ENCODE results near the gene PABPN1L. TPM values are rescaled to one million over a fixed set of nuclear protein-coding genes. Genes with fewer than 3 reads are reported as not detected.
A peak's percentile ranks its signal among the peaks of the same experiment; 100 is the strongest.

Gene PABPN1L
- total and polyA plus RNA-seq, 2 of the 13 experiments (the other 11 are each of a cell fraction or from before 2014, with no cell fraction given): not detected

DNA sequence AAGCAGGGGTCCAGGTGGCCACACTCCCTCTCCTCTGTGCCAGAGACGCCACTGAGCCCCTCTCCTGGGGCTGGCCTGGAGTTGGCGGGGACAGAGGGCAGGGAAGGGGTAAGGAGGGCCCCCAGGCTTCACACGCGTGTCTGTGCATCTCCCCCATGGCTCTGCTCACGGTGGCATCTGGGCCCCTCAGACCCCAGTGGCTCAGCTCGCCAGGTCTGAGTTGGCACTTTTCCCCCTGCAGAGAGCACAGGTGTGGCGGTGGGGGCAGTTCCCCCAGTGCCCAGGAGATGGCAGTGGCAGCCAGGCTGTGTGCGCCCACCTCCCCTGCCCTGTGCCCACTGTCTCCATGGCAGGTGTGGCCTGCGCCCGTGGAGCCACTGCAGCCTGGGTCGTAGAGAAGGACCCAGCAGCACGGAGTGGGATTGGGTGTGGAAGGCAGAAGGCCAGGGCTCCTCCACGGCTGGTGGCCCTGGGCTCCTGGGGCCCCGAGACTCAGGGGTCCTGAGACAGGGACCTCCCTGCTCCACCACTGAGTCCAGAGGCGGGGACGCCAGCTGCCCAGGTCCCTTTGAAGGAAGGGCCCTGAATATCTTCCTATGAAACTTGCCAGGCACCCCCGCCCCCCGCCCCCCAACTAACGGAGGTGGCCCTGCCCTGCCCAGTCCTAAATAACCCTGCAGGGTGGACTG lies 50.4 kb downstream of the PABPN1L start (continued):
- TF ChIP-seq ZNF776 (CRISPR knock-in tag; IDR thresholded peaks at IDR 0.05): no peak; the same call in 1 of the 2 replicates
- no peak for TF ChIP-seq SKI (IDR thresholded peaks at IDR 0.05; ENCODE audit: partially characterized antibody)
- TF ChIP-seq, protein P1, sequence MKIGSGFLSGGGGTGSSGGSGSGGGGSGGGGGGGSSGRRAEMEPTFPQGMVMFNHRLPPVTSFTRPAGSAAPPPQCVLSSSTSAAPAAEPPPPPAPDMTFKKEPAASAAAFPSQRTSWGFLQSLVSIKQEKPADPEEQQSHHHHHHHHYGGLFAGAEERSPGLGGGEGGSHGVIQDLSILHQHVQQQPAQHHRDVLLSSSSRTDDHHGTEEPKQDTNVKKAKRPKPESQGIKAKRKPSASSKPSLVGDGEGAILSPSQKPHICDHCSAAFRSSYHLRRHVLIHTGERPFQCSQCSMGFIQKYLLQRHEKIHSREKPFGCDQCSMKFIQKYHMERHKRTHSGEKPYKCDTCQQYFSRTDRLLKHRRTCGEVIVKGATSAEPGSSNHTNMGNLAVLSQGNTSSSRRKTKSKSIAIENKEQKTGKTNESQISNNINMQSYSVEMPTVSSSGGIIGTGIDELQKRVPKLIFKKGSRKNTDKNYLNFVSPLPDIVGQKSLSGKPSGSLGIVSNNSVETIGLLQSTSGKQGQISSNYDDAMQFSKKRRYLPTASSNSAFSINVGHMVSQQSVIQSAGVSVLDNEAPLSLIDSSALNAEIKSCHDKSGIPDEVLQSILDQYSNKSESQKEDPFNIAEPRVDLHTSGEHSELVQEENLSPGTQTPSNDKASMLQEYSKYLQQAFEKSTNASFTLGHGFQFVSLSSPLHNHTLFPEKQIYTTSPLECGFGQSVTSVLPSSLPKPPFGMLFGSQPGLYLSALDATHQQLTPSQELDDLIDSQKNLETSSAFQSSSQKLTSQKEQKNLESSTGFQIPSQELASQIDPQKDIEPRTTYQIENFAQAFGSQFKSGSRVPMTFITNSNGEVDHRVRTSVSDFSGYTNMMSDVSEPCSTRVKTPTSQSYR (CRISPR knock-in tag; IDR thresholded peaks at IDR 0.05; ENCODE audit: borderline replicate concordance): no peak; the same call in 1 of the 2 replicates
- no peak for TF ChIP-seq ZNF737 (CRISPR knock-in tag; IDR thresholded peaks at IDR 0.05; ENCODE audit: borderline replicate concordance)
- no peak for TF ChIP-seq ZFYVE20 (CRISPR knock-in tag; IDR thresholded peaks at IDR 0.05; ENCODE audit: borderline replicate concordance, low read depth)
- peak; percentile 61; the same call in 1 of the 2 replicates for TF ChIP-seq ZNF235 (CRISPR knock-in tag; IDR thresholded peaks at IDR 0.05; ENCODE audit: borderline replicate concordance)
- TF ChIP-seq, protein P2, sequence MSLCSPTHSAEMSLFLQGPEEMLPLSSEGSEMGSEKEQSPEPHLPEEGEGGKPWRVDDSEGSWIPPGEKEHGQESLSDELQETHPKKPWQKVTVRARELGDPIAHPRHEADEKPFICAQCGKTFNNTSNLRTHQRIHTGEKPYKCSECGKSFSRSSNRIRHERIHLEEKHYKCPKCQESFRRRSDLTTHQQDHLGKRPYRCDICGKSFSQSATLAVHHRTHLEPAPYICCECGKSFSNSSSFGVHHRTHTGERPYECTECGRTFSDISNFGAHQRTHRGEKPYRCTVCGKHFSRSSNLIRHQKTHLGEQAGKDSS (CRISPR knock-in tag; IDR thresholded peaks at IDR 0.05; ENCODE audit: borderline replicate concordance, low read depth): no peak
- no peak for TF ChIP-seq TOE1 (CRISPR knock-in tag; IDR thresholded peaks at IDR 0.05)
- TF ChIP-seq ZNF619 (CRISPR knock-in tag; IDR thresholded peaks at IDR 0.05): no peak
- no peak for TF ChIP-seq ZNF724P (CRISPR knock-in tag; IDR thresholded peaks at IDR 0.05; ENCODE audit: borderline replicate concordance)
- TF ChIP-seq, protein P3, sequence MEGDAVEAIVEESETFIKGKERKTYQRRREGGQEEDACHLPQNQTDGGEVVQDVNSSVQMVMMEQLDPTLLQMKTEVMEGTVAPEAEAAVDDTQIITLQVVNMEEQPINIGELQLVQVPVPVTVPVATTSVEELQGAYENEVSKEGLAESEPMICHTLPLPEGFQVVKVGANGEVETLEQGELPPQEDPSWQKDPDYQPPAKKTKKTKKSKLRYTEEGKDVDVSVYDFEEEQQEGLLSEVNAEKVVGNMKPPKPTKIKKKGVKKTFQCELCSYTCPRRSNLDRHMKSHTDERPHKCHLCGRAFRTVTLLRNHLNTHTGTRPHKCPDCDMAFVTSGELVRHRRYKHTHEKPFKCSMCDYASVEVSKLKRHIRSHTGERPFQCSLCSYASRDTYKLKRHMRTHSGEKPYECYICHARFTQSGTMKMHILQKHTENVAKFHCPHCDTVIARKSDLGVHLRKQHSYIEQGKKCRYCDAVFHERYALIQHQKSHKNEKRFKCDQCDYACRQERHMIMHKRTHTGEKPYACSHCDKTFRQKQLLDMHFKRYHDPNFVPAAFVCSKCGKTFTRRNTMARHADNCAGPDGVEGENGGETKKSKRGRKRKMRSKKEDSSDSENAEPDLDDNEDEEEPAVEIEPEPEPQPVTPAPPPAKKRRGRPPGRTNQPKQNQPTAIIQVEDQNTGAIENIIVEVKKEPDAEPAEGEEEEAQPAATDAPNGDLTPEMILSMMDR (CRISPR knock-in tag; IDR thresholded peaks at IDR 0.05): peak; percentile 99
- TF ChIP-seq, protein P4, sequence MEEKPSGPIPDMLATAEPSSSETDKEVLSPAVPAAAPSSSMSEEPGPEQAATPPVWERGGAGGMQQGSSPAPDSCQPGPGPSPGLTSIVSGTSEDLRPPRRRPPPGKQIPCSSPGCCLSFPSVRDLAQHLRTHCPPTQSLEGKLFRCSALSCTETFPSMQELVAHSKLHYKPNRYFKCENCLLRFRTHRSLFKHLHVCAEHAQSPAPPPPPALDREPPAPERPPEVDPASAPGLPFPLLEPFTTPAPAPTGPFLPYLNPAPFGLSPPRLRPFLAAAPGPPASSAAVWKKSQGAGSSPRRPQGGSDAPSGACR (CRISPR knock-in tag; IDR thresholded peaks at IDR 0.05): no peak
- TF ChIP-seq SPEN (CRISPR knock-in tag; IDR thresholded peaks at IDR 0.05; ENCODE audit: low read depth): peak; percentile 12; the same call in 1 of the 2 replicates
- TF ChIP-seq STAT5B (CRISPR knock-in tag; IDR thresholded peaks at IDR 0.05): no peak
- no peak for TF ChIP-seq ZNF282 (IDR thresholded peaks at IDR 0.05; ENCODE audit: partially characterized antibody)
- no peak for TF ChIP-seq ZNF598 (CRISPR knock-in tag; IDR thresholded peaks at IDR 0.05; ENCODE audit: borderline replicate concordance)

All from HepG2 (cell line).